Measurements from ENCODE around the gene PLEKHM3.
A peak's percentile ranks its signal among the peaks of the same experiment; 100 is the strongest.

PLEKHM3 gene

GRCh38 chr2:208040199-208041171 is 15.2 kb upstream of the PLEKHM3 start:
- Histone ChIP-seq H3K27me3 (replicated peaks; ENCODE audit: control insufficient read depth, insufficient read depth, low read length) (no peaks in the 10 kb centered on the region), H3K4me3 (replicated peaks; ENCODE audit: low read depth, low read length) (no peak overlapping the region), H3K36me3 (ENCODE audit: control insufficient read depth, insufficient read depth, low read length) (no peaks in the 10 kb centered on the region)
- TF ChIP-seq CTCF (IDR thresholded peaks at IDR 0.05; ENCODE audit: insufficient read depth, low read length, poor library complexity, severe bottlenecking) = peak; percentile 91
- DNase-seq (ENCODE audit: extremely low read depth, insufficient read length) = no peak

GRCh38 chr2:208039376-208040110 is 14.2 kb upstream of the PLEKHM3 start:
- Histone ChIP-seq H3K36me3 (ENCODE audit: control insufficient read depth, insufficient read depth, low read length) (no peaks in the 10 kb centered on the region), H3K4me3 (replicated peaks; ENCODE audit: low read depth, low read length) (no peak overlapping the region), H3K27me3 (replicated peaks; ENCODE audit: control insufficient read depth, insufficient read depth, low read length) (no peaks in the 10 kb centered on the region)
- DNase-seq (ENCODE audit: extremely low read depth, insufficient read length) = no peak
- TF ChIP-seq CTCF (IDR thresholded peaks at IDR 0.05; ENCODE audit: insufficient read depth, low read length, poor library complexity, severe bottlenecking) = no peak

GRCh38 chr2:208037564-208038487 is 12.5 kb upstream of the PLEKHM3 start:
- no peaks in the 10 kb centered on the region for H3K36me3 ChIP-seq (ENCODE audit: control insufficient read depth, insufficient read depth, low read length)
- DNase-seq (ENCODE audit: extremely low read depth, insufficient read length) = no peak

GRCh38 chr2:208036357-208036756 is 11.0 kb upstream of the PLEKHM3 start:
- no peak for DNase-seq (ENCODE audit: extremely low read depth, insufficient read length)
- Histone ChIP-seq H3K4me3 (replicated peaks; ENCODE audit: low read depth, low read length) (no peak overlapping the region), H3K27me3 (replicated peaks; ENCODE audit: control insufficient read depth, insufficient read depth, low read length) (no peaks in the 10 kb centered on the region), H3K36me3 (ENCODE audit: control insufficient read depth, insufficient read depth, low read length) (no peaks in the 10 kb centered on the region)
- no peak for TF ChIP-seq CTCF (IDR thresholded peaks at IDR 0.05; ENCODE audit: insufficient read depth, low read length, poor library complexity, severe bottlenecking)

More at GRCh38 chr2:208037564-208038487, 12.5 kb upstream of the PLEKHM3 start:
- no peak for TF ChIP-seq CTCF (IDR thresholded peaks at IDR 0.05; ENCODE audit: insufficient read depth, low read length, poor library complexity, severe bottlenecking)
- Histone ChIP-seq H3K27me3 (replicated peaks; ENCODE audit: control insufficient read depth, insufficient read depth, low read length) (no peaks in the 10 kb centered on the region), H3K4me3 (replicated peaks; ENCODE audit: low read depth, low read length) (no peak overlapping the region)

- DNase-seq (ENCODE audit: extremely low read depth, insufficient read length) = no peak
These were observed 9.3 kb upstream of the PLEKHM3 start for GRCh38 chr2:208034503-208035140.

More at GRCh38 chr2:208034503-208035140, 9.3 kb upstream of the PLEKHM3 start:
- H3K36me3 ChIP-seq (ENCODE audit: control insufficient read depth, insufficient read depth, low read length) = no peaks in the 10 kb centered on the region
- no peak overlapping the region for H3K4me3 ChIP-seq (replicated peaks; ENCODE audit: low read depth, low read length)
- no peaks in the 10 kb centered on the region for H3K27me3 ChIP-seq (replicated peaks; ENCODE audit: control insufficient read depth, insufficient read depth, low read length)
- TF ChIP-seq CTCF (IDR thresholded peaks at IDR 0.05; ENCODE audit: insufficient read depth, low read length, poor library complexity, severe bottlenecking) = no peak

Data from GM06990 (cell line).